ENCODE measurements around the gene CSKMT.
A peak's percentile ranks its signal among the peaks of the same experiment; 100 is the strongest.

CSKMT gene

DNA sequence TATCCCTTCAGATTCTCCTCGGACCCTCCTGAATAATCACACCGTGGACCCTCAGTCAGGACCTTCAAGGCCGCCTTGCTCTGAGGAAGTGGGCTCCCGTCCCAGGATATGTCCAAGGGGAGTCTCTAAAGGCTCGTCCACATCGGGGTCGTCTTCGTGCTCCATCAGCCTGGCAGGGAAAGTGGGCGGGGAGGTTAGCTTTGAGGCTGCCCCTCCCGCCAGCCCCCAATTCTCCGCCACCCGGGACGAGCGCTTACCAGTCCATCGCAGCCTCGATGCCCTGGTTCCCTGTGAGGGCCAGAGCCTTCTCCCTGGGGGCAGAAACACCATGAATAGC, 13.3 kb downstream of the CSKMT start:
- TF ChIP-seq EZH2 (IDR thresholded peaks at IDR 0.05; ENCODE audit: borderline replicate concordance, low read length) (no peak), CTCF (IDR thresholded peaks at IDR 0.05; ENCODE audit: low read length) (no peak)
- Histone ChIP-seq H4K20me1 (ENCODE audit: insufficient read depth, low read length) (no peaks in the 10 kb centered on the region), H2AFZ (ENCODE audit: low read length) (no peak overlapping the region), H3K9me3 (ENCODE audit: low read length) (no peaks in the 10 kb centered on the region), H3K4me3 (ENCODE audit: low read depth, low read length, poor library complexity, severe bottlenecking) (peak overlapping the region; percentile 95), H3K79me2 (ENCODE audit: insufficient read depth, low read length) (no peaks in the 10 kb centered on the region; the same call in 1 of the 2 replicates), H3K4me1 (ENCODE audit: insufficient read depth, low read length, severe bottlenecking) (peaks cover 39% of the 10 kb centered on the region), H3K9me2 (ENCODE audit: low read depth, low read length) (no peaks in the 10 kb centered on the region), H3K36me3 (ENCODE audit: insufficient read depth, low read length) (peaks cover 26% of the 10 kb centered on the region; the same call in 1 of the 2 replicates), H3K4me2 (ENCODE audit: low read length) (peak overlapping the region; percentile 94), H3K27me3 (ENCODE audit: insufficient read depth, low read length) (no peaks in the 10 kb centered on the region), H3K27ac (ENCODE audit: low read depth, low read length, poor library complexity, severe bottlenecking) (peak overlapping the region; percentile 76), H3F3A (ENCODE audit: insufficient read depth, low read length) (no peaks in the 10 kb centered on the region), H3K9ac (ENCODE audit: low read length) (peak overlapping the region; percentile 94)

DNA sequence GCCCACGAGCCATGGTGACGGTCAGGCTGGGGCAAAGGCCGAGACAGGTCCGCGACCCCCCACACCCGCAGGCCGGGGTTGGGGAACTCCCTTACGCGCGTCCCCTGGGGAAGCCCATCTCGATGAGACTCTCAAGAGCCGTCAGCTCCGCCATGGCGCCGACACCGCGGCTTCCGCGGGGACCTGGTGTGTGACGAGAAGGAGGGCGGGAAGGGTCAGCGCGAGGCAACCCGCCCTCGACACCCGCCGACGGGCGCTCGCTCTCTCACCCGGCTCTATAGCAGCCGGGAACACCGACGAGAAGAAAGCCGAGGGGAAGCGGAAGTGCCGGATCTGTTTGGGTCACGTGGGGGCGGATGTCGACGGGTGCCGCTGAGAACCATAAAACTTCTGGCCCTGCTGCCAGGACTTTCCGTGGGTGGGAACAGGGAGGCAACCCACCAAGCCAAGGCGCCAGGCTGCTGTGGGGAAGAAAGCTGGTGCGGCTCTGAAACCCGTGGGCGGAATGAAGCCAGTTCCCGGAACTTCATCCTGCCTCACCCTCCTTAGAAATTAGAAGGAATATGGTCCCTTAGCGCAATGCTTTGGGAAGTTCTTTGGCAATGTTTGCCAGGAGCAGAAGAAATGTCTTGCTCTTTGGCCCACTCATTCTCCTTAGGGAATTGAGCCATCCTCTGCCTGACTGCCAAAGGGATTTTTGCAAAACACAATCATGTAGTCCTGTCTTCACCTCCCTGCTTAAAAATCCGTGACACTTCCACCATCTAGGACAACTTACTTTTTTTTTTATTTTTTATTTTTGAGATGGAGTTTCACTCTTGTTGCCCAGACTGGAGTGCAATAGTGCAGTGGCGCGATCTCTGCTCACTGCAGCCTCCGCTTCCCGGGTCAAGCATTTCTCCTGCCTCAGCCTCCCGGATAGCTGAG, 13.9 kb downstream of the CSKMT start, which contains the start of gene UBXN1:
Gene UBXN1, minus strand, starts transcription at position 304 of the 927 bp plus-strand sequence. Its CDS starts 150 bp downstream, at position 154.
- peak within 1 kb of the TSS; percentile 94 for H3K4me2 ChIP-seq (ENCODE audit: low read length)
- peaks cover 25% of the 10 kb centered on the region; the same call in 1 of the 2 replicates for H3K36me3 ChIP-seq (ENCODE audit: insufficient read depth, low read length)
- peak within 1 kb of the TSS; percentile 43; the same call in 1 of the 2 replicates for H2AFZ ChIP-seq (ENCODE audit: low read length)
- H4K20me1 ChIP-seq (ENCODE audit: insufficient read depth, low read length) = no peaks in the 10 kb centered on the region
- H3K9ac ChIP-seq (ENCODE audit: low read length) = peak within 1 kb of the TSS; percentile 94
- TF ChIP-seq EZH2 (IDR thresholded peaks at IDR 0.05; ENCODE audit: borderline replicate concordance, low read length) (no peak), CTCF (IDR thresholded peaks at IDR 0.05; ENCODE audit: low read length) (no peak)
- H3K4me3 ChIP-seq (ENCODE audit: low read depth, low read length, poor library complexity, severe bottlenecking) = peak within 1 kb of the TSS; percentile 95
- no peaks in the 10 kb centered on the region for H3K27me3 ChIP-seq (ENCODE audit: insufficient read depth, low read length)
- H3K9me3 ChIP-seq (ENCODE audit: low read length) = no peaks in the 10 kb centered on the region
- no peaks in the 10 kb centered on the region; the same call in 1 of the 2 replicates for H3K79me2 ChIP-seq (ENCODE audit: insufficient read depth, low read length)
- no peaks in the 10 kb centered on the region for H3K9me2 ChIP-seq (ENCODE audit: low read depth, low read length)
- H3F3A ChIP-seq (ENCODE audit: insufficient read depth, low read length) = no peaks in the 10 kb centered on the region
- peaks cover 36% of the 10 kb centered on the region for H3K4me1 ChIP-seq (ENCODE audit: insufficient read depth, low read length, severe bottlenecking)
- H3K27ac ChIP-seq (ENCODE audit: low read depth, low read length, poor library complexity, severe bottlenecking) = peak within 1 kb of the TSS; percentile 76

DNA sequence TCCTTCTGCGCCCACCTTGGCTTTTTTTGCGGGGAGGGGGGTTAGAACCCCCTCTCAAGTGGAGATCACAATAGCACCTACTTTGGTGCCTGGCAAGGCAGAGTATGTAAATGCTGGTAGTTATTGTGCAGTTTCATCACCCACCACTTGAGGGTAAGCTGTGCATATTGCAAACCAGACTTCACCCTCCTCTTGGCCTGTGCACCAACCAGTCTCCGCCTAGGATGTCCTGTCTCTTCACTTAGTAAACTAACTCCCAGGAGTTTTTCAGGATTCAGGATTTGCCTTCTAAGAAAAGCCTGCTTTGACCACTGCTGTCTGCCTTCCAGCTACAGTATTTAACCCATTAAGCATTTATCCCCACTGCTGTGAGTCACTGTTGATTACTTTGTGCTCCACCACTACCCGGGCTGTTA, 15.7 kb downstream of the CSKMT start:
- H3K9me2 ChIP-seq (ENCODE audit: low read depth, low read length) = no peaks in the 10 kb centered on the region
- H3K36me3 ChIP-seq (ENCODE audit: insufficient read depth, low read length) = peaks cover 19% of the 10 kb centered on the region; the same call in 1 of the 2 replicates
- H3K27me3 ChIP-seq (ENCODE audit: insufficient read depth, low read length) = no peaks in the 10 kb centered on the region
- H3K9ac ChIP-seq (ENCODE audit: low read length) = peak overlapping the region; percentile 27; the same call in 1 of the 2 replicates
- no peaks in the 10 kb centered on the region for H4K20me1 ChIP-seq (ENCODE audit: insufficient read depth, low read length)
- no peak overlapping the region for H3K4me3 ChIP-seq (ENCODE audit: low read depth, low read length, poor library complexity, severe bottlenecking)
- peak overlapping the region; percentile 77 for H3K27ac ChIP-seq (ENCODE audit: low read depth, low read length, poor library complexity, severe bottlenecking)
- peak overlapping the region; percentile 42 for H3K4me2 ChIP-seq (ENCODE audit: low read length)
- H2AFZ ChIP-seq (ENCODE audit: low read length) = peak overlapping the region; percentile 67; the same call in 1 of the 2 replicates
- no peak for TF ChIP-seq EZH2 (IDR thresholded peaks at IDR 0.05; ENCODE audit: borderline replicate concordance, low read length)
- peak; percentile 58 for TF ChIP-seq CTCF (IDR thresholded peaks at IDR 0.05; ENCODE audit: low read length)
- H3K79me2 ChIP-seq (ENCODE audit: insufficient read depth, low read length) = no peaks in the 10 kb centered on the region; the same call in 1 of the 2 replicates
- H3K4me1 ChIP-seq (ENCODE audit: insufficient read depth, low read length, severe bottlenecking) = peaks cover 36% of the 10 kb centered on the region
- H3F3A ChIP-seq (ENCODE audit: insufficient read depth, low read length) = no peaks in the 10 kb centered on the region
- H3K9me3 ChIP-seq (ENCODE audit: low read length) = no peaks in the 10 kb centered on the region

Data from OCI-LY1 (cell line).